Fibroblast of peridontal ligament (primary cell): ENCODE data around the gene MPG.
A peak's percentile ranks its signal among the peaks of the same experiment; 100 is the strongest.
"Not testable (repeated sequence)": the region's sequence is repeated elsewhere in the genome, so short reads cannot be mapped to it uniquely, and the experiment has no call there.

Experiments used
- DNase-seq: peaks from one replicate; pipeline ENCODE4 v3.0.0-alpha.2; 2010; ENCODE audit errors: extremely low read depth

The MPG gene, protein sequence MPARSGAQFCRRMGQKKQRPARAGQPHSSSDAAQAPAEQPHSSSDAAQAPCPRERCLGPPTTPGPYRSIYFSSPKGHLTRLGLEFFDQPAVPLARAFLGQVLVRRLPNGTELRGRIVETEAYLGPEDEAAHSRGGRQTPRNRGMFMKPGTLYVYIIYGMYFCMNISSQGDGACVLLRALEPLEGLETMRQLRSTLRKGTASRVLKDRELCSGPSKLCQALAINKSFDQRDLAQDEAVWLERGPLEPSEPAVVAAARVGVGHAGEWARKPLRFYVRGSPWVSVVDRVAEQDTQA

DNA sequence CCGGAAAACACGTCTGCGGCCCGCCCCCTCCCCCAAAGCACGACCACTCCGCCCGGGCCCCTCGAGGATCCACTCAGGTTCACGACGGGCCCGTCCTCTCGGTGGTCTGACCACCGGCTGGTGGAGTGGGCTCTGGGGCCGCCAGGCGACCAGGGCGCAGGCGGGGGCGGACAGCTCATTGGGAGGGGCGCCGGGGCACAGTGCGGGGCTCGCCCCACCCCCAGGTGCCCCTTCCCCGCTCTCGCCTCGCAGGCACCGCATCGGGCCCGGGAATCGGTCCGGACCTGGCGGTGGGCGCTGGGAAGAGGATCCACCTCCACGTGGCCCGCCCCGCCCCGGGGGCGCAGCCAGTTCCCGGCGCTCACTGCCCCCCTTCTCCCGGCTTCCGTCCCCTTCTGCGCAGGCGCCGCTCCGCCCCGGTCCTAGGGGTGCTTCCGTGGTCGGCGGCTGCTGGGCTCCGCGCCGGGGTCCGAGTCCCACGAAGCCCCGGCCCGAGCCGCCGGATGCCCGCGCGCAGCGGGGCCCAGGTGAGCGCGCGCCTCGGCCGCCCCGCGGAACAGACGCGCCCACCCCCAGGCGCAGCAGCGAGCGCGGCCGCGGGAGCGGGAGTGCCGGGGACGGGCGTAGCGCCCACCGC lies at the start of gene MPG:
MPG (plus strand) TSS at position 419 of the 637 bp plus-strand sequence; CDS start at position 504, 85 bp downstream.
- DNase-seq: peak; percentile 60

DNA sequence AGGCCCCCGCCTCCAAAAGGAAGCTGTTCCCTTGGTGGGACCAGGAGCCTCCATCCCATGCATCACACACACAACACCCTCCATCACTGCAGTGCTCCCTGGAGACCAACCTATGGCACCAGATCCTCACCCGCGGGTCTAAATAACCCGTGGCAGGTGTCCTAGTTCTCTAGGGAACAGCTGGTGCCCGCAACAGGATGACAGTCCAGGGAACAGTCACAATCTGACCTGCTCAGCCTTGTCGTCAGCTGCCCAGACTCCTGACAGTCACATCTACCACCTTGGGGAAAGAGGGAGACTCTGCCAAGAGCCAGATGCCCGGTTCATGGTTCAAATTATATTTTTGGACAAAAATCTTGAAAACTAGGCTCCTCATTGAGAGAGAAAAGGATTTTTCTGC lies 47.4 kb upstream of the MPG start:
- DNase-seq: not testable (repeated sequence)

DNA sequence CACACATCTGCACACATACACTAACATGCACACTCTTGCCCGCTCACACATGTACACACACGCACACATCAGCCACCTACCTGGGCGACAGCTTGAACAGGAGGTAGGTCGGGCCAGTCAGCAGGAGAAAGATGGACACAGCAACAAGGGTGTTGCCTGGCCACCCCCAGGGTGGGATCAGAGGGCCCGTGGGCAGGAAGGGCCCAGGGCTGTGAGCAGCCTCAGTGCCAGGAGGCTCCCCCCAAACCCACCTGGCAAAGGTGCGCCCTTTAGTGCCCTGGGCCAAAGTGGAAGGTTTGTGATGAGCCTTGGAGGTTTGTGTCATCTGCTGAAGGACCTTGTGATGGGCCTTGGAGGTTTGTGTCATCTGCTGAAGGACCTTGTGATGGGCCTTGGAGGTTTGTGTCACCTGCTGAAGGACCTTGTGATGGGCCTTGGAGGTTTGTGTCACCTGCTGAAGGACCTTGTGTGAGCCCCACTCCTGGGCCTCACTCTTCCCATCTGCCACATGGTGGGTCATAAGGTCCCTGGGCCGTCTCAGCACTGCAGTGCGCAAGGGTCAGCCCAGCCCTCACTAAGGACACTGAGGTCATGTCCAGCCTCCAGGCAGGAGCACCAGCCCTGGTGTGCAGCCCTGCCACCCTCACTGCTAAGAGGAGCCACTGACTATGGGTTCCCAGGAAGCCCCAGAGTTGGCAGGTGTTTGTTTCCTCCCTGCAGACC lies 44.7 kb upstream of the MPG start:
- not testable (repeated sequence) for DNase-seq

- DNase-seq: no peak
These were observed 44.0 kb upstream of the MPG start for GRCh38 chr16:33877-34647.

GRCh38 chr16:34648-34987 lies 43.4 kb upstream of the MPG start:
- no peak for DNase-seq

GRCh38 chr16:35011-35677 lies 42.9 kb upstream of the MPG start:
- no peak for DNase-seq

DNA sequence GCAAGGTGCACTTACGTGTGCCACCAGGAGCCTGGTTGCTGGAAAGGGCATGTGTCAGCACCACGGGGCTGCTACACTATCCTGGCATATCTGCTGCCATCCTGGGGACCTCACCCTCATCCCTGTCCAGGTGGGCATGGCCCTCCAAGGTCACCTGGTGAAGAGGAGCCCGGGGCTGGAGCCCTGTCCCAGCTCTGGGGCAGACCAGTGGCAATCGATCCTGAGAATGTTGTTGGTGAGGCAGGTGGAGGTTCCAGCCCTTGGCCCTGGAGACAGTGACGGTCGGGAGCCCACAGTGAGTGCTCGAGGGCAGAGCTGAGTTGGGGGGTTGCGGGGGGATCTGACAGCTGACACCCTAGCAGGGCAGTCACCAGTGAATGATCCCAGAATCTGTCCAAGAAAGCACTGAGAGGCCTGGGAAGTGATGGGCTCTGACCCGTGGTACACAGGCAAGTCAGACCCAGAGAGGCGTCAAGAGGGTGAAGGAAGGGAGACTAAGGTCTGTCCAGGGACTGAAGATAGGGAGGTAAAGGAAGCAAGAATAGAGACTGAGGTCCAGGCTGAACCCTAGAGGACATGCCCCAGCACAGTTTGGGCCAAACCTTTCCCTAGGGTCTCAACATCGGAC lies 42.2 kb upstream of the MPG start:
- DNase-seq: no peak

GRCh38 chr16:36336-36984 lies 41.6 kb upstream of the MPG start:
- DNase-seq: no peak

DNA sequence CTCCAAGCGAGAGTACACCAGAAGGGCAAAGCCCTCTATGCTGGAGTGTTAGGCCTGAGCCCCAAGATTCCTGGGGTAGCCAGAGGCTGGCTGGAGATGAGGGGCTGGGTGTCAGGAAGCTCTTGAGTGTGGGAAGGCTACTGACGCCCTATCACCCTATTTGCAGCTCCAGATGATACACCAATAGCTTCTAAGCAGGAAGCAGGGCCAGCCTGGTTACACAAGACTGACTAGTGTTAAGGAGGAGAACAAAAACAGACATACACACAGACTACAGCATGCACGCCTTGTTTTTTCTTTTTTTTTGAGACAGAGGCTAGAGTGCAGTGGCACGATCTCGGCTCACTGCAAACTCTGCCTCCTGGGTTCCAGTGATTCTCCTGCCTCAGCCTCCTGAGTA lies 40.5 kb upstream of the MPG start:
- DNase-seq: no peak

DNA sequence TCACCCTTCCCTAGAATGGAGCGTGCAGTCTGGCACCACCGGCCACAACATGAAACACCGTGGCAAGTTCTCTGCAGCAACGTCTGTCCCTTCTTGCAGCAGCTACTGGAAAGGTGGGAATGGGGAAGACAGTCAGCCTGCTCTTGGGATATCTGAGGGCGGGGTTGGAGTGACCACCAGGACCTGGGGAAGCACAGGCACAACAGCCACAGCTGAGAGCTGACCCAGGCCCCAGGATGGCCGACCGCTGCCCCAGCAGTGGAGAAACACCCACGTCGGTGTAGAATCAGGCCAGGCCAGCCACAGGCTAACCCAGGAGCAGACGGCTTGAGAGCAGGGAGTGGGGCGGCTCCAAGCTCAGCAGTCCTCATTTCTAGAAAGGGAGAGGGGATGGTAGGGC lies 39.8 kb upstream of the MPG start:
- not testable (repeated sequence) for DNase-seq

GRCh38 chr16:38941-39892 lies 38.8 kb upstream of the MPG start:
- DNase-seq: no peak

DNA sequence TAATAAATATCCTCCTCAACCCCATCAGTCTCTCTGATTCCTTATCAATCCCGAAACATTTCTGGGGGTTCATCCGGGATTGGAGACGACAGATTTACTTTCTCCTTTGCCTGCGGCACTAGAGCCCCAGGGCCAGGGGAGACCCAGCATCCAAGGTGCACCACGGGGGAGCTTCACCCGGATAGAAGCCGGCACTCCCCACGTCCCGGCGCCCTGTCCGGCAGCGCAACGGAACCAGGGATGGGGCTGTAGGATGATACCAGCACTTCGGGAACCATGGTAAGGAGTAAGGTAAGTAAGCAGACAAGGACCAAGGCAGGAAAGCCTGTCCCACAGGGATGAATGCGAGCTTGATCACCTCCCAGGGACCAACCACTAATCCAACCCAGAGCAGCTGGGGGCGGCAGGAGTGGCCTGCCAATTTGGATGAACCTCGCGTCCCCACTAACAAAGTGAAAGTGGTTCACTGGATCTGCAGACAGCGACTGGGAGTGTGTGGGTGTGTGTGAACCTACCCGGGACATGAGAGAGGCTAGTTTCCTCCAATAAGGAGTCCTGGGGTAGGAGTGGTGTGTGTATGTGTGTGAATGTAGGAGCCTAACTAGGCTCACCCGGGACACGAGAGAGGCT lies 36.5 kb upstream of the MPG start:
- peak; percentile 37 for DNase-seq

GRCh38 chr16:42069-42457 lies 36.0 kb upstream of the MPG start:
- no peak for DNase-seq

- no peak for DNase-seq
These were observed 35.3 kb upstream of the MPG start for GRCh38 chr16:42691-43090.

DNA sequence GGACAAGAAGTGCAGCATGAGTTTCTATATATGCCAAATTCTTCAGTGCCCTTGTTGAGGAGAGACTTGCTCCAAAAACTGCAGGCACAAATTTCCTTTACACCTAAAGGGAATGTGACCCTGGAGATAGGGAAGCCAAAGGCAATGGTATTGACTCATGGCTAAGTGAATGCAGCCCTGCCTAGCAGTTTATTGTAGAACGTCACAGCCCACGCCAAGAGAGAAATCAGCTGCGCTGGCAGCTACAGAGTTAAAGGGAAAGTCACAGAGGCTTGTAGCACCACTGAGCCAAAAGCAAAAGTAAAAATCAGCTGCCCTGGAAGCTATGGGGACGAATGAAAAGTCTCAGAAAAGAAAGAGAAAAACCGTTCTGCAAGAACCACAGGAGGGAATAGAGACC lies 34.7 kb upstream of the MPG start:
- peak; percentile 56 for DNase-seq

GRCh38 chr16:44655-45054 lies 33.4 kb upstream of the MPG start:
- no peak for DNase-seq

- DNase-seq: no peak
These were observed 32.6 kb upstream of the MPG start for GRCh38 chr16:45454-45853.

DNA sequence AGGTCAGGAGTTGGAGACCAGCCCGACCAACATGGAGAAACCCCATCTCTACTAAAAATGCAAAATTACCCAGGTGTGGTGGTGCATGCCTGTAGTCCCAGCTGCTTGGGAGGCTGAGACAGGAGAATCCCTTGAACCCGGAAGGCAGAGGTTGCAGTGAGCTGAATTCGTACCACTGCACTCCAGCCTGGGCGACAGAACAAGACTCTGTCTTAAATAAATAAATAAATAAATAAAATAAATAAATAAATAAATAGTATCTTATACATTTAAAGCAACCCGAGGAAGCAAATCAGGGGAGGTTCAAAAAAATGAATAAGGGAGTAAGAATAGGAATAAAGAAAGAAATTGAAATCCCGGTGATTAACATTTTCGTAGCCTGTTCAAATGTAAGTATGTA lies 31.5 kb upstream of the MPG start:
- not testable (repeated sequence) for DNase-seq

DNA sequence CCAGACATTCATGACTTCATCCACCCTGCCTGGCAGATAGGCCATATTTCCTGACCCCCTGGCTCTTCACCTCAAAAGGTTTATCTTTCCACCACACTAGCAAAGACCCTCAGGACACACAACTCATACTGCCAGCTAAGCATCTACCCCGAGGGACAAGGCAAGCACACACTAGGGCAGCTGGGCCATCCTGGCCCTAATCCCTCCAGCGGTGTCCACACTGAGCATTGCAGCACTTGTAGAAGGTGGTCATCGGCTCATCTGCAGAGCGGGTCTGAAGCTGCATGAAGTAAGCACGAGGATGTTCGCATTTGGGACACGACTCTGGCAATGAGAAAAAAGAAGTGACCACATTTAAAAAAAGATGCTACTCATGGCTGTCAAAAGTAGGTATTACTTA lies 30.8 kb upstream of the MPG start:
- no peak for DNase-seq
